H1 (cell line): Measurements from ENCODE around the gene PSMC3IP. TPM values are rescaled to one million over a fixed set of nuclear protein-coding genes. Genes with fewer than 3 reads are reported as not detected.

Source experiments
- BACH1 ChIP-seq: IDR thresholded peaks from 2 replicates; pipeline ENCODE4 v1.6.1; 2012; ENCODE audit warnings: low read length, improper control_type of control experiment
- BCL11A ChIP-seq, 2 experiments: IDR thresholded peaks; one replicate each; pipeline ENCODE4 v1.6.1; 2011; ENCODE audit warnings: low read depth in 2 of 2, low read length in 2 of 2, mild to moderate bottlenecking in 2 of 2
- CBX5 ChIP-seq: fragments of 300-800, 300-1000 bp; sonication (generic); IDR thresholded peaks from 2 replicates; pipeline ENCODE4 v1.7.1; 2016; ENCODE audit warnings: antibody characterized with exemption, low read length, low read depth
- CHD1 ChIP-seq: IDR thresholded peaks from 2 replicates; pipeline ENCODE4 v1.6.1; 2012; ENCODE audit warnings: low read depth, low read length, improper control_type of control experiment
- CREB1 ChIP-seq: IDR thresholded peaks from 2 replicates; pipeline ENCODE4 v1.6.1; 2012; ENCODE audit warnings: inconsistent platforms
- EGR1 ChIP-seq: IDR thresholded peaks from 2 replicates; pipeline ENCODE4 v1.6.1; 2011; ENCODE audit warnings: low read depth, low read length, borderline replicate concordance
- EZH2 ChIP-seq: fragments of 200-600 bp; sonication (generic); IDR thresholded peaks from 2 replicates; pipeline ENCODE4 v1.7.1; 2012; ENCODE audit warnings: low read depth, mild to moderate bottlenecking, moderate library complexity, low read length, inconsistent platforms; ENCODE audit not compliant: severe bottlenecking
- GTF2F1 ChIP-seq: IDR thresholded peaks from 2 replicates; pipeline ENCODE4 v1.6.1; 2012; ENCODE audit warnings: low read depth, low read length, improper control_type of control experiment, borderline replicate concordance
- JUND ChIP-seq: IDR thresholded peaks from 2 replicates; pipeline ENCODE4 v1.6.1; 2011; ENCODE audit warnings: mild to moderate bottlenecking, improper control_type of control experiment, low read length
- KDM4A ChIP-seq: IDR thresholded peaks from one replicate; pipeline ENCODE4 v1.7.1; 2012; ENCODE audit warnings: low read depth, mild to moderate bottlenecking, moderate library complexity, low read length, inconsistent platforms; ENCODE audit not compliant: severe bottlenecking
- NANOG ChIP-seq: IDR thresholded peaks from 2 replicates; pipeline ENCODE4 v1.6.1; 2011; ENCODE audit warnings: low read length, low read depth, mild to moderate bottlenecking, inconsistent platforms; ENCODE audit not compliant: insufficient read depth, poor library complexity, severe bottlenecking
- PHF8 ChIP-seq: fragments of 200-600 bp; sonication (generic); conservative IDR thresholded peaks from 2 replicates; pipeline ENCODE4 v1.7.1; 2012; ENCODE audit warnings: low read depth, mild to moderate bottlenecking, inconsistent platforms, low read length, moderate library complexity
- RAD21 ChIP-seq, 2 experiments: IDR thresholded peaks in 1 of 2; conservative IDR thresholded peaks in 1 of 2; 2 replicates each; pipeline ENCODE4 v1.6.1; 2011; ENCODE audit warnings: low read depth in 2 of 2, low read length in 2 of 2, improper control_type of control experiment in 1 of 2, inconsistent platforms in 1 of 2, mild to moderate bottlenecking in 1 of 2, moderate library complexity in 1 of 2
- RBBP5 ChIP-seq: IDR thresholded peaks from 2 replicates; pipeline ENCODE4 v1.7.1; 2012; ENCODE audit warnings: low read depth, mild to moderate bottlenecking, inconsistent platforms, low read length, moderate library complexity, borderline replicate concordance
- RNF2 ChIP-seq: fragments of 200-900, 300-1000 bp; sonication (generic); IDR thresholded peaks from 2 replicates; pipeline ENCODE4 v1.7.1; 2016; ENCODE audit warnings: borderline replicate concordance, low read depth, mild to moderate bottlenecking, antibody characterized with exemption, low read length; ENCODE audit not compliant: poor library complexity, severe bottlenecking; ENCODE audit errors: missing control alignments
- RXRA ChIP-seq: IDR thresholded peaks from 2 replicates; pipeline ENCODE4 v1.6.1; 2011; ENCODE audit warnings: low read depth, mild to moderate bottlenecking, low read length, moderate library complexity; ENCODE audit not compliant: insufficient read depth
- SP4 ChIP-seq: IDR thresholded peaks from 2 replicates; pipeline ENCODE4 v1.6.1; 2012; ENCODE audit warnings: low read length, inconsistent platforms
- SRF ChIP-seq: IDR thresholded peaks from 2 replicates; pipeline ENCODE4 v1.6.1; 2011; ENCODE audit warnings: mild to moderate bottlenecking, low read depth, low read length, moderate library complexity
- TAF7 ChIP-seq: optimal IDR thresholded peaks from 2 replicates; pipeline ENCODE3; 2011; ENCODE audit warnings: low read depth, mild to moderate bottlenecking, inconsistent platforms, low read length, moderate library complexity, borderline replicate concordance
- TEAD4 ChIP-seq: IDR thresholded peaks from 2 replicates; pipeline ENCODE4 v1.6.1; 2012; ENCODE audit warnings: low read depth, low read length, inconsistent platforms, mixed read lengths
- polyA plus RNA-seq, 7 experiments: library from polyadenylated mRNA; depleted of rRNA in 3 of 7; stranded (reverse) in 5 of 7; unstranded in 2 of 7; fragments of >200 nt in 5 of 7; fragments of 200-250 nt in 2 of 7; gene quantifications; 1 replicate in 5 of 7; 2 replicates in 1 of 7; 4 replicates in 1 of 7; pipeline versions ENCODE4 v1.2.1 to v1.2.3, GENCODE V29; 2011 to 2013; ENCODE audit warnings: missing spikeins in 2 of 7, mixed read lengths in 2 of 7
- total RNA-seq: library from RNA; stranded (reverse); fragmentation: NEBNext Ultra II Directional; extraction: Animal tissue kit (Norgen Biotek cat#: 25700); gene quantifications from 2 replicates; pipeline ENCODE4 v1.2.1, GENCODE V29; 2021
- TF ChIP-seq, protein P1 (sequence below): IDR thresholded peaks from 2 replicates; pipeline ENCODE4 v1.6.1; 2011; ENCODE audit warnings: low read length, improper control_type of control experiment
- TF ChIP-seq, protein P2 (sequence below): IDR thresholded peaks from 2 replicates; pipeline ENCODE4 v1.6.1; 2012; ENCODE audit warnings: inconsistent platforms

PSMC3IP gene
- total and polyA plus RNA-seq, 2 of the 8 experiments (the other 6 are each of a cell fraction or from before 2014, with no cell fraction given): 11.5 to 21.9 TPM

GRCh38 chr17:42548070-42548837 lies 29.3 kb downstream of the PSMC3IP start (continued):
- no peak for TF ChIP-seq RBBP5
- no peak for TF ChIP-seq SRF
- peak; percentile 27 for TF ChIP-seq KDM4A
- TF ChIP-seq, protein P1, sequence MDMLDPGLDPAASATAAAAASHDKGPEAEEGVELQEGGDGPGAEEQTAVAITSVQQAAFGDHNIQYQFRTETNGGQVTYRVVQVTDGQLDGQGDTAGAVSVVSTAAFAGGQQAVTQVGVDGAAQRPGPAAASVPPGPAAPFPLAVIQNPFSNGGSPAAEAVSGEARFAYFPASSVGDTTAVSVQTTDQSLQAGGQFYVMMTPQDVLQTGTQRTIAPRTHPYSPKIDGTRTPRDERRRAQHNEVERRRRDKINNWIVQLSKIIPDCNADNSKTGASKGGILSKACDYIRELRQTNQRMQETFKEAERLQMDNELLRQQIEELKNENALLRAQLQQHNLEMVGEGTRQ: no peak
- no peak for TF ChIP-seq EZH2
- no peak for TF ChIP-seq TAF7
- TF ChIP-seq NANOG: no peak
- TF ChIP-seq CREB1: peak; percentile 63
- no peak for TF ChIP-seq RNF2
- TF ChIP-seq TEAD4: no peak
- no peak for TF ChIP-seq CHD1
- no peak for TF ChIP-seq CBX5
- no peak for TF ChIP-seq PHF8
- no peak for TF ChIP-seq GTF2F1
- TF ChIP-seq, protein P2, sequence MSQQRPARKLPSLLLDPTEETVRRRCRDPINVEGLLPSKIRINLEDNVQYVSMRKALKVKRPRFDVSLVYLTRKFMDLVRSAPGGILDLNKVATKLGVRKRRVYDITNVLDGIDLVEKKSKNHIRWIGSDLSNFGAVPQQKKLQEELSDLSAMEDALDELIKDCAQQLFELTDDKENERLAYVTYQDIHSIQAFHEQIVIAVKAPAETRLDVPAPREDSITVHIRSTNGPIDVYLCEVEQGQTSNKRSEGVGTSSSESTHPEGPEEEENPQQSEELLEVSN: peak; percentile 65; the same call in 1 of the 2 replicates
- peak; percentile 36 to 48 for TF ChIP-seq RAD21 (IDR thresholded peaks at IDR 0.05 in 1 of 2, conservative IDR thresholded peaks at IDR 0.05 in 1 of 2; ENCODE audit: low read depth in 2 of 2, low read length in 2 of 2)
- TF ChIP-seq RXRA: no peak
- TF ChIP-seq BACH1: no peak
- TF ChIP-seq BCL11A (IDR thresholded peaks at IDR 0.05; ENCODE audit: low read depth in 2 of 2, low read length in 2 of 2): no peak
- TF ChIP-seq JUND: no peak
- no peak for TF ChIP-seq SP4
- peak; percentile 98 for TF ChIP-seq EGR1
